Parathyroid adenoma (tissue), 2 donors: ENCODE data around the gene OPN1MW.
"Not testable (repeated sequence)": the region's sequence is repeated elsewhere in the genome, so short reads cannot be mapped to it uniquely, and the experiment has no call there.

ENCODE experiments used
- H2AFZ ChIP-seq: fragments of 300-600 bp; sonication (generic); one replicate; pipeline ENCODE4 v1.7.0; 2017; ENCODE audit warnings: antibody characterized with exemption, mild to moderate bottlenecking
- H3K27ac ChIP-seq: fragments of 300-600 bp; sonication (generic); one replicate; pipeline ENCODE4 v1.7.0; 2017
- H3K27me3 ChIP-seq: fragments of 300-600 bp; sonication (generic); one replicate; pipeline ENCODE4 v1.7.0; 2017; ENCODE audit warnings: low read length; ENCODE audit not compliant: control insufficient read depth, insufficient read depth
- H3K36me3 ChIP-seq: fragments of 300-600 bp; sonication (generic); one replicate; pipeline ENCODE4 v1.7.0; 2017; ENCODE audit warnings: low read length; ENCODE audit not compliant: control insufficient read depth, insufficient read depth
- H3K4me1 ChIP-seq: fragments of 300-600 bp; sonication (generic); one replicate; pipeline ENCODE4 v1.7.0; 2017; ENCODE audit warnings: control low read depth
- H3K4me2 ChIP-seq: fragments of 300-600 bp; sonication (generic); one replicate; pipeline ENCODE4 v1.7.0; 2017; ENCODE audit warnings: low read length
- H3K4me3 ChIP-seq: fragments of 300-600 bp; sonication (generic); one replicate; pipeline ENCODE4 v1.7.0; 2017; ENCODE audit warnings: low read depth, low read length
- H3K79me2 ChIP-seq: fragments of 300-600 bp; sonication (generic); one replicate; pipeline ENCODE4 v1.7.0; 2017; ENCODE audit warnings: control low read depth
- H3K9ac ChIP-seq: fragments of 300-600 bp; sonication (generic); one replicate; pipeline ENCODE4 v1.7.0; 2017; ENCODE audit warnings: mild to moderate bottlenecking
- H3K9me3 ChIP-seq: fragments of 300-600 bp; sonication (generic); one replicate; pipeline ENCODE4 v1.7.0; 2017; ENCODE audit warnings: low read length; ENCODE audit not compliant: control insufficient read depth
- donor health status: primary hyperparathyroidism.

Gene OPN1MW

DNA sequence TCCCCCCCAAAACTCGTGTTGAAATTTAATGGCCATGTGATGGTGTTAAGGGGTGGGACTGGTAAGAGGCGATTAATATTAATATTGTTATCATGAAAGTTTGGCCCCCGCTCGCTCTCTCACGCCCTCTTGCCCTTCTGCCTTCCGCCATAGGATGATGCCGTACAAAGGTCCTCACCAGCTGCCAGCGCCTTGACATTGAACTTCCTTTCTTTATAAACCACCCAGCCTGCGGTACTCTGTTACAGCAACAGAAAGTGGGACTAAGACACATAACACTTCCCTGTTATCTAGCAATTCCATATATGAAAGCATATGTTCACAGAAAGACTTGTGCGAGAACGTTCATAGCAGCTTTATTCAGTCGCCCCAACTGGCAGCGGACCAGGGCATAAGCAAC, 14.0 kb upstream of the OPN1MW start:
- not testable (repeated sequence) for H3K36me3 ChIP-seq, H3K27ac ChIP-seq, H3K9me3 ChIP-seq, H3K4me1 ChIP-seq, H3K4me2 ChIP-seq, H2AFZ ChIP-seq, H3K79me2 ChIP-seq, H3K9ac ChIP-seq, H3K27me3 ChIP-seq, H3K4me3 ChIP-seq

DNA sequence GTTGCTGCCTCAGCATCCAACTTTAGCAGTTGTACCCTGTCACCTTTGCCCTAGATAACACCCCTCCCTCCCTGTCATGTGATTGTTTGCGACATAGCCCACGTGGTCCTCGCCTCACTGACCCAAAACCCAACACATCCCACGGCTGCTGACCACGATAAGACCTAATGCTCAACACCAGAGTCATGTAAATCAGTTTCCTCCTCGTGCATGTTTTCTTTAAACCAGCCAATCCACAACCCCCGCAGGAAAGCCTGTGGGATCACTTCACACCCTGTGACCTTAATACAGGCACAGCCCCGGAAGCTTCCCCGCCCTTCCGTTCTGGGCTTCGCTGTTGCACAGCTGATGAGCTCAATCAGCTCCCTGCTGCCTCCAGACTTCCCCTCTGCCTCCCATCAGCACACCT, 9.9 kb upstream of the OPN1MW start:
- H3K9me3 ChIP-seq, H3K4me2 ChIP-seq, H3K27ac ChIP-seq, H2AFZ ChIP-seq, H3K36me3 ChIP-seq, H3K4me3 ChIP-seq, H3K9ac ChIP-seq, H3K4me1 ChIP-seq, H3K79me2 ChIP-seq, H3K27me3 ChIP-seq: not testable (repeated sequence)

DNA sequence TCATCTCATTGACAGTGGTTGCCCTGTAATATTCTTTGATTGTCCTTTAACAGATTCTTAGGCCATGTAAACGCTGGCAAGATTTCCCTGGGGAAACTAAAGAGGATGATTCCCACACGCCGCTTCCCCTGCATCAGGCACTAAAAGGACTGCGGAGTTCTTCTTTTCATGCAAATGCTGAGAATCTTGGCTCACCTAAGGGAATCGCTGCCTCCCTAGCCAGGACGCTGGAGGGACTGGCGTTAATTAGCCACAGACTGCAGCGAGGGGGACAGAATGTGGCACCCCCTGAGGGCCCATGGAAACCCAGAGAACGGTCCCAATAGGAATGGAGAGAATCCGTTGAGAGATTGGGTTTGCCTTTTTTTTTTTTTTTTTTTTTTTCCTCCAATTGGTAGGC, 8.0 kb upstream of the OPN1MW start:
- not testable (repeated sequence) for H3K36me3 ChIP-seq, H2AFZ ChIP-seq, H3K4me2 ChIP-seq, H3K27me3 ChIP-seq, H3K4me3 ChIP-seq, H3K79me2 ChIP-seq, H3K27ac ChIP-seq, H3K9ac ChIP-seq, H3K9me3 ChIP-seq, H3K4me1 ChIP-seq

DNA sequence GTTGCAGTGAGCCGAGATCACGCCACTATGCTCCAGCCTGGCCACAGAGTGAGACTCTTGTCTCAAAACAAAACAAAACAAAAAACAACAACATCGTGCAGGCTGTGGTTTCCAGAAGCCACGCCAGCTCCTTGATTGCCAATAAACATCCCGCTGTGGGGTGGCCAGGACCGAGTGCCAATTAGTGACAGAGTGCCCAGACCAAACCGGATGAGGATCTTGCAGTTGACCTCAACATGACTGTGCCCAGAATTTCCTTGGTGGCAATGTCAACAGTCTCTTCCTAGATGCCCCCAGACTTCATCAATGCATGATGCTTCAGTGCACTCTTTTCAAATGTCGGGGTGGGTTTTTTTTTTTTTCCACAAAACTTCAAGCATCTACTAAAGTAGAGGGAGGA, 1.4 kb downstream of the OPN1MW start:
- not testable (repeated sequence) for H3K4me2 ChIP-seq, H3K79me2 ChIP-seq, H3K9ac ChIP-seq, H2AFZ ChIP-seq, H3K9me3 ChIP-seq, H3K4me3 ChIP-seq, H3K36me3 ChIP-seq, H3K27ac ChIP-seq, H3K4me1 ChIP-seq, H3K27me3 ChIP-seq

DNA sequence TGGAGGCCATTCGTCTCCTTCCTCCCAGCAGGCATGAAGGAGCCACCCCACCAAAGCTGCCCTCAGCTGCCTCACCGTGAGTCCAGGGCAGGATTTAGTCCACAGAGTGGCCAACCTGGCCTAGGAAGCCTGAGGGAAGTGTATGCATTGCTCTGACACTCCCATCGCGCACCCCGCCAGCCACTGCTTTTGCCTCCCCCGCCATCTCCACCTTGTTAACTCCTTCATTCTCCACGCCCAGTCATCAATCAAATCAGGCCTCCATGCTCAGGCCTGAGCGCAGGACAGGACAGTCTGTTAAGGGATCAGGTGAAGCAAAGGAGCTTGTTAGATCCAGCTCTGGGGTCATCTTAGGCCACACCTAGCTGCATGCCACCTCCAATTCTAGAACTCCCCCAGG, 10.4 kb downstream of the OPN1MW start:
- not testable (repeated sequence) for H3K27me3 ChIP-seq, H2AFZ ChIP-seq, H3K4me1 ChIP-seq, H3K9me3 ChIP-seq, H3K27ac ChIP-seq, H3K79me2 ChIP-seq, H3K4me3 ChIP-seq, H3K36me3 ChIP-seq, H3K9ac ChIP-seq, H3K4me2 ChIP-seq

DNA sequence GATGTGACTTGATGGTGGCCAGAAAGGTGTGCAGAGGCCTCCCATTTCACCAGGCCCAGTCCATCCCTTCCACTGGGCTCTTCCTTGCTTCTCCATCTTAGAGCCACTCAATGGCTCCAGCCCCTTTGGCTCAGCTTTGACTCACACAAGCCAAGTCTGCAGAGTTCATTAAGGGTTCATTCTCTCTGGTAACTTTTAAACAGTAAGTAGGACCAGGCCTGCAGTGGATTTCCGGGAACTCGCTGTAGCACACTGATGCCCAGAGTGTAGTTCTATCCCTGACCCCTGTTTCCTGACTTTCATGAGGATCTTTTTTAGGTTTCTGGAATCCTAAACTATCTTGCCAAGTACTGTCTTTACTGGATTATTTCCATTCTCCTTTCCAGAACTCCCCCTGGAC, 11.9 kb downstream of the OPN1MW start:
- H3K79me2 ChIP-seq, H3K4me3 ChIP-seq, H2AFZ ChIP-seq, H3K4me1 ChIP-seq, H3K4me2 ChIP-seq, H3K9ac ChIP-seq, H3K27ac ChIP-seq, H3K27me3 ChIP-seq, H3K36me3 ChIP-seq, H3K9me3 ChIP-seq: not testable (repeated sequence)

DNA sequence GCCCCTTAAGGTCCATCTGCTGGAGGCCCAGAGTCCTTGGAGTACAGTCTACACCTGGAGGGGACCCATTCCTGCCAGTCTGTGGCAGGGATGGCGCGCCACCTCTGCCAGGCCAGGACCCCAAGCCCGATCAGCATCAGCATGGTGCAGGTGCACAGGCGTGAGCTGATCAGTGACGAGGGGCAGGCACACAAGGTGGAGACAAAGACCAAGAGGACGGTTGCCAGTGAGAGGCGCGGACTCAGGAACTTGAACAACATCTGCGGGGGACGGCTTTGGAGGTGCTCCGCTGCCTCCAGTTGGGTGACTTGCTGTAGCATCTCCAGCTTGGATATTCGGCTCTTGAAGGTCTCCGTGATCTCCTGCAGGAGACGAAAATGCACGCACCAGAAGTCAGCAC, 14.1 kb downstream of the OPN1MW start:
- not testable (repeated sequence) for H3K36me3 ChIP-seq, H2AFZ ChIP-seq, H3K4me3 ChIP-seq, H3K9me3 ChIP-seq, H3K9ac ChIP-seq, H3K27ac ChIP-seq, H3K4me2 ChIP-seq, H3K27me3 ChIP-seq, H3K4me1 ChIP-seq, H3K79me2 ChIP-seq

DNA sequence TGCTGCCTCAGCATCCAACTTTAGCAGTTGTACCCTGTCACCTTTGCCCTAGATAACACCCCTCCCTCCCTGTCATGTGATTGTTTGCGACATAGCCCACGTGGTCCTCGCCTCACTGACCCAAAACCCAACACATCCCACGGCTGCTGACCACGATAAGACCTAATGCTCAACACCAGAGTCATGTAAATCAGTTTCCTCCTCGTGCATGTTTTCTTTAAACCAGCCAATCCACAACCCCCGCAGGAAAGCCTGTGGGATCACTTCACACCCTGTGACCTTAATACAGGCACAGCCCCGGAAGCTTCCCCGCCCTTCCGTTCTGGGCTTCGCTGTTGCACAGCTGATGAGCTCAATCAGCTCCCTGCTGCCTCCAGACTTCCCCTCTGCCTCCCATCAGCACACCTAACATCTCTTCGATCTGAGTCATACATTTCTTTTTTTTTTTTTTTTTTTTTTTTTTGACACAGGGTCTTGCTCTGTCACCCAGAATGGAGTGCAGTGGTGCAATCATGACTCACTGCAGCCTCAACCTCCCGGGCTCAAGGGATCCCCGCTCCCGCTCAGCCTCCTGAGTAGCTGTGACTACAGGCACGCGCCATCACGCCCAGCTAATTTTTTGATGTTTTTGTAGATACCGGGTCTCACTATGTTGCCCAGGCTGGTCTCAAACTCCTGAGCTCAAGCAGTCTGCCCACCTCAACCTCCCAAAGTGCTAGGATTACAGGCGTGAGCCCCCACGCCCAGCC, 27.4 kb downstream of the OPN1MW start:
- H3K9me3 ChIP-seq, H3K36me3 ChIP-seq, H3K4me2 ChIP-seq, H2AFZ ChIP-seq, H3K27ac ChIP-seq, H3K9ac ChIP-seq, H3K79me2 ChIP-seq, H3K27me3 ChIP-seq, H3K4me1 ChIP-seq, H3K4me3 ChIP-seq: not testable (repeated sequence)

DNA sequence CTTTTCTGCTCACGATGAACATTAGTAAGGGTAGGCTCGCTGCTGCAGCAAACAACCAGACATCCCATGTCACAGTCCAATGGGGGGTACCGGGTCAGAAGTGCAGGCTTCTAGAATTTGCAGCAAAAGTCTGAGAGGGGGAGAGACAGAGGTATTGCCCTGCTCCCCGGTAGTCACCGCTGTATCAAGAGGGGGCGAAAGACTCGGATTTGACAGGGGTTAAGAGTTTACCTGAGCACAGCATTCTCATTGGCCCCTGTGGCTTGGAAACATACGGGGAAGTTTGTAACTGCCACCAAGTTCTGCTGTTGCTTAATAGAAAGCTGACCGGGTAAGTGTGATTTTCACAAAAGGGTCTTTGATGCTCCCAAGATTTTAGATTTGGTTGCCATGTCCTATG, 28.7 kb downstream of the OPN1MW start:
- H3K4me1 ChIP-seq, H3K4me3 ChIP-seq, H3K36me3 ChIP-seq, H3K27ac ChIP-seq, H3K27me3 ChIP-seq, H3K9me3 ChIP-seq, H3K9ac ChIP-seq, H3K79me2 ChIP-seq, H2AFZ ChIP-seq, H3K4me2 ChIP-seq: not testable (repeated sequence)

DNA sequence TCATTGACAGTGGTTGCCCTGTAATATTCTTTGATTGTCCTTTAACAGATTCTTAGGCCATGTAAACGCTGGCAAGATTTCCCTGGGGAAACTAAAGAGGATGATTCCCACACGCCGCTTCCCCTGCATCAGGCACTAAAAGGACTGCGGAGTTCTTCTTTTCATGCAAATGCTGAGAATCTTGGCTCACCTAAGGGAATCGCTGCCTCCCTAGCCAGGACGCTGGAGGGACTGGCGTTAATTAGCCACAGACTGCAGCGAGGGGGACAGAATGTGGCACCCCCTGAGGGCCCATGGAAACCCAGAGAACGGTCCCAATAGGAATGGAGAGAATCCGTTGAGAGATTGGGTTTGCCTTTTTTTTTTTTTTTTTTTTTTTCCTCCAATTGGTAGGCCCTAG, 29.1 kb downstream of the OPN1MW start:
- H3K4me1 ChIP-seq, H3K9me3 ChIP-seq, H3K36me3 ChIP-seq, H2AFZ ChIP-seq, H3K9ac ChIP-seq, H3K4me3 ChIP-seq, H3K27me3 ChIP-seq, H3K4me2 ChIP-seq, H3K79me2 ChIP-seq, H3K27ac ChIP-seq: not testable (repeated sequence)

DNA sequence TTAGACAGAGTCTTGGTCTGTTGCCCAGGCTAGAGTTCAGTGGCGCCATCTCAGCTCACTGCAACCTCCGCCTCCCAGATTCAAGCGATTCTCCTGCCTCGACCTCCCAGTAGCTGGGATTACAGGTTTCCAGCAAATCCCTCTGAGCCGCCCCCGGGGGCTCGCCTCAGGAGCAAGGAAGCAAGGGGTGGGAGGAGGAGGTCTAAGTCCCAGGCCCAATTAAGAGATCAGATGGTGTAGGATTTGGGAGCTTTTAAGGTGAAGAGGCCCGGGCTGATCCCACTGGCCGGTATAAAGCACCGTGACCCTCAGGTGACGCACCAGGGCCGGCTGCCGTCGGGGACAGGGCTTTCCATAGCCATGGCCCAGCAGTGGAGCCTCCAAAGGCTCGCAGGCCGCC, 37.1 kb downstream of the OPN1MW start, which contains the start of gene OPN1MW2:
OPN1MW2 (plus strand) TSS at position 301 of the 400 bp plus-strand sequence; CDS start at position 361, 60 bp downstream.
- not testable (repeated sequence) for H3K4me2 ChIP-seq, H3K9me3 ChIP-seq, H2AFZ ChIP-seq, H3K36me3 ChIP-seq, H3K4me3 ChIP-seq, H3K79me2 ChIP-seq, H3K27me3 ChIP-seq, H3K9ac ChIP-seq, H3K4me1 ChIP-seq, H3K27ac ChIP-seq
